ENCODE data around the gene BPIFA2. TPM values are rescaled to one million over a fixed set of nuclear protein-coding genes. Genes with fewer than 3 reads are reported as not detected.

BPIFA2 gene
- total RNA-seq, 4 donors from 2014 or later, result 2.2 TPM; not detected in 3

DNA sequence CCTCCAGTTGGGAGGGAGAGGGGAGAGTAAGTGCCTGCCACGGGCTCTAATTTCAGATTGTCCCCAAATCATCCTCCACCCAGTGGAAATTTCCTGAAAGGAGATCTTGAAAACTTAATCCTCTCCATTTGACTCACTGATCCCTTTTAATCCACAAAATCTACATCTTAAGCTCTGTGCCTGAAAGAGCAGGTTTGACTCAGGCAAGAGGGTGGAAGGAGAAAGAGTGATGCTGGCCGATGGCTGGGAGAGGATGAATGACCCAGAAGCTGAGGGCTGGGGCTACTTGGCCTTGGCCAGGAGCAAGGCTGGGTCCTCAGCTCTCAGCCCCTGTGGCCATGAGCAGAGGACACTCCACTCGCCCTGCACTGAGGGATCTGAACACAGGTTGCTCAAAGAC, 8.1 kb downstream of the BPIFA2 start:
- no peak overlapping the region for H3K27ac ChIP-seq

DNA sequence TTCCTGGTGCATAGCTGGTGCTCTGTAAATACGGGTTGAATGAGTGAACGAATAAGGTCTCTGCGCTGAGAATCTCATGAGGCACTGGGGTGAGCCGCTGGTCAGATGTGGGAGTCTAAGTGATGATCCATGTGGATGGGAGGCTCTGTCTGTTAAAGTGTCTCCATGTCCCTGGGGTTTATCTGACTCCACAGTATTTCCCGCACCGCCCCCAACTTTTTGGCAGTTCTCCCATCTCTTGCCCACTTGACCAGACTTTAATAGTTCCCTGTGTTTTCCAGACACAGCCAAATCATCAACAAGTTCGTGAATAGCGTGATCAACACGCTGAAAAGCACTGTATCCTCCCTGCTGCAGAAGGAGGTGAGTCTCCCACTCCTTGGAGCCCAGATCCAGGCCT, 9.9 kb downstream of the BPIFA2 start:
- Histone ChIP-seq H3K27me3 (no peaks in the 10 kb centered on the region), H3K4me1 (peaks cover 0 to 8% (median 0%) of the 10 kb centered on the region in 4 donors), H3K4me3 (no peak overlapping the region), H3K9me3 (peaks cover 0 to 2% (median 0%) of the 10 kb centered on the region in 4 donors), H3K36me3 (no peaks in the 10 kb centered on the region), H3K27ac (no peak overlapping the region)
- WGBS, 2 donors, result 36 to 42% methylated on average over 9 of the region's 9 CpGs
- TF ChIP-seq, protein P1, sequence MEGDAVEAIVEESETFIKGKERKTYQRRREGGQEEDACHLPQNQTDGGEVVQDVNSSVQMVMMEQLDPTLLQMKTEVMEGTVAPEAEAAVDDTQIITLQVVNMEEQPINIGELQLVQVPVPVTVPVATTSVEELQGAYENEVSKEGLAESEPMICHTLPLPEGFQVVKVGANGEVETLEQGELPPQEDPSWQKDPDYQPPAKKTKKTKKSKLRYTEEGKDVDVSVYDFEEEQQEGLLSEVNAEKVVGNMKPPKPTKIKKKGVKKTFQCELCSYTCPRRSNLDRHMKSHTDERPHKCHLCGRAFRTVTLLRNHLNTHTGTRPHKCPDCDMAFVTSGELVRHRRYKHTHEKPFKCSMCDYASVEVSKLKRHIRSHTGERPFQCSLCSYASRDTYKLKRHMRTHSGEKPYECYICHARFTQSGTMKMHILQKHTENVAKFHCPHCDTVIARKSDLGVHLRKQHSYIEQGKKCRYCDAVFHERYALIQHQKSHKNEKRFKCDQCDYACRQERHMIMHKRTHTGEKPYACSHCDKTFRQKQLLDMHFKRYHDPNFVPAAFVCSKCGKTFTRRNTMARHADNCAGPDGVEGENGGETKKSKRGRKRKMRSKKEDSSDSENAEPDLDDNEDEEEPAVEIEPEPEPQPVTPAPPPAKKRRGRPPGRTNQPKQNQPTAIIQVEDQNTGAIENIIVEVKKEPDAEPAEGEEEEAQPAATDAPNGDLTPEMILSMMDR (IDR thresholded peaks at IDR 0.05), result no peak
- no peak for TF ChIP-seq EP300 (IDR thresholded peaks at IDR 0.05)
- no peak for TF ChIP-seq POLR2A (IDR thresholded peaks at IDR 0.05)
- no peak for DNase-seq (ENCODE audit: low spot score in 2 of 2)

More for the DNA sequence above, 8.1 kb downstream of the BPIFA2 start:
- 73 to 79% methylated on average over 3 of the region's 3 CpGs for WGBS, 2 donors
- H3K27me3 ChIP-seq, result no peaks in the 10 kb centered on the region
- peaks cover 0 to 8% (median 0%) of the 10 kb centered on the region in 4 donors for H3K9me3 ChIP-seq
- TF ChIP-seq, protein P1 (IDR thresholded peaks at IDR 0.05), result no peak
- no peak for TF ChIP-seq EP300 (IDR thresholded peaks at IDR 0.05)
- no peak for TF ChIP-seq POLR2A (IDR thresholded peaks at IDR 0.05)
- no peak overlapping the region for H3K4me3 ChIP-seq
- H3K4me1 ChIP-seq, result peaks cover 0 to 8% (median 0%) of the 10 kb centered on the region in 4 donors
- no peaks in the 10 kb centered on the region for H3K36me3 ChIP-seq
- DNase-seq (ENCODE audit: low spot score in 2 of 2), result no peak

DNA sequence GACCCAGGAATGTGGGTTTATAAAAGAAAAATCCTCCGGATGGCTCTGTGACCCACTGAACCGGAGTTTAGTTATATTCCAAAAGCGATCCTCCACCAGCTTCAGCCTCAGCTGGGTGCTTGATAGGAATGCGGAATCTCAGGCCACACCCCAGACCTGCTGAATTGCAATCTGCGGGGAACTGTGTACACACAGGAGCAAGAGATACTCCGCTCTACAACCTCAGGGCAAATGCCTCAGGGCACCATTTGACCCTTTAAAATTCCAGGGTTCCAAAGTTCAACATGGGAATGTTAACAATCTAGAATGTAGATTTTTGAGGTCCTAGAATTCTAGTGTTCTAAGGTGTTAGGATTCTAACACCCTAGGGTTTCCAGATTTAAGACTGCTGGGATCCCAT, 10.8 kb downstream of the BPIFA2 start:
- no peaks in the 10 kb centered on the region for H3K36me3 ChIP-seq
- DNase-seq (ENCODE audit: low spot score in 2 of 2), result no peak
- 57 to 66% methylated on average over 6 of the region's 6 CpGs for WGBS, 2 donors
- peaks cover 0 to 8% (median 0%) of the 10 kb centered on the region in 4 donors for H3K4me1 ChIP-seq
- H3K9me3 ChIP-seq, result peaks cover 0 to 9% (median 0%) of the 10 kb centered on the region in 4 donors
- H3K4me3 ChIP-seq, result no peak overlapping the region
- H3K27me3 ChIP-seq, result no peaks in the 10 kb centered on the region
- TF ChIP-seq EP300 (IDR thresholded peaks at IDR 0.05) (no peak), POLR2A (IDR thresholded peaks at IDR 0.05) (no peak)
- TF ChIP-seq, protein P1 (IDR thresholded peaks at IDR 0.05), result no peak
- no peak overlapping the region for H3K27ac ChIP-seq

DNA sequence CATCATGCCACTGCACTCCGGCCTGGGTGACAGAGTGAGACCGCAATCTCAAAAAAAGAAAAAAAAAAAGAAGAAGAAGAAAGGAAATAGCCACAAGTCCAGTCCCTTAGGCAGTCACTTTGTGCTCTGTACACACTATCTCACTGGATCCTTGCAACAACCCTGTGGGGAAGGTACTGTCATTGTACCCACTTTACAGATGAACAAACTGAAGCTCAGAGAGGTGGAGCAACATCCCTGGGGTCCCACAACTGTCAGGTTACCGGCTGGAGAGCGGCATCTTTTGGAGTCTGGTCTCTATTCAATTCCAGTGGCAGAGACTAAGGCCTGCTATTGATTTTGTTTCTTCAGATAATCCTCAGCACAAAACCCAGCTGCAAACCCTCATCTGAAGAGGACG, 12.2 kb downstream of the BPIFA2 start:
- H3K4me1 ChIP-seq, result peaks cover 0 to 8% (median 0%) of the 10 kb centered on the region in 4 donors
- H3K27ac ChIP-seq, result no peak overlapping the region
- no peaks in the 10 kb centered on the region for H3K27me3 ChIP-seq
- no peak overlapping the region for H3K4me3 ChIP-seq
- TF ChIP-seq POLR2A (IDR thresholded peaks at IDR 0.05) (no peak), EP300 (IDR thresholded peaks at IDR 0.05) (no peak)
- TF ChIP-seq, protein P1 (IDR thresholded peaks at IDR 0.05), result no peak
- peaks cover 0 to 9% (median 0%) of the 10 kb centered on the region in 4 donors for H3K9me3 ChIP-seq
- H3K36me3 ChIP-seq, result no peaks in the 10 kb centered on the region
- WGBS, 2 donors, result 88 to 93% methylated on average over 5 of the region's 5 CpGs
- no peak for DNase-seq (ENCODE audit: low spot score in 2 of 2)

DNA sequence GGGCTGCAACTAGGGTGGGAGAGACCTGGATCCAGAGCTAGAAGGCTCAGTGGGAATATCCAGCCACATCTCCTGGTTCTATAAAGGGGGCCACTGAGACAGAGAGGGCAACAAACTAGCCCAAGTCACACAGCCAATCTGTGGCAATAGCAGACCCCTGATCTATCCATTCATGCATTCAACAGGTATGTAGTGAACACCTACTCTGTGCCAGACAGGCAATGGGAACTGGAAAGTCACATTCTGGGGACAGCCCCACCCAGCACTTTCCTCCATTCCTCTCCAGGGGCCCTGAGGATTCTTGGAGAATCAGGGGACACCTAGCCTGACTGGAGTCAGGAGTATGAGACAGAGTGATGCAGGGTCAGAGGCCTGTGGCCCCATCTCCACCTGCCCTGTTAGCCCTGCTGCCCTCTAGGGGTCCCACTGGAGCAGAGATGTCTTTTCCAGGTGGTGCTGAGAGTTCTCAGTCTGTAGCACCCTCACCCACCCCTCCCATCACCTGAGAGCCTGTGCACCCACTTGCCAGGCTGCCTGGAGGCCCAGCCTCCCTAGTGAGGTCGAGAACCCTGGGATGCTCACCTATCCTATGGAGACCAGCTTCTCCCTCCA, 13.6 kb downstream of the BPIFA2 start:
- H3K9me3 ChIP-seq, result peaks cover 0 to 9% (median 0%) of the 10 kb centered on the region in 4 donors
- no peaks in the 10 kb centered on the region for H3K27me3 ChIP-seq
- H3K4me3 ChIP-seq, result no peak overlapping the region
- no peaks in the 10 kb centered on the region for H3K36me3 ChIP-seq
- WGBS, 2 donors, result 75 to 86% methylated on average over 1 of the region's 1 CpG
- no peak for DNase-seq (ENCODE audit: low spot score in 2 of 2)
- no peak overlapping the region for H3K27ac ChIP-seq
- peaks cover 0 to 8% (median 0%) of the 10 kb centered on the region in 4 donors for H3K4me1 ChIP-seq
- TF ChIP-seq EP300 (IDR thresholded peaks at IDR 0.05) (no peak), POLR2A (IDR thresholded peaks at IDR 0.05) (no peak)
- TF ChIP-seq, protein P1 (IDR thresholded peaks at IDR 0.05), result no peak
